Neuronal stem cell (in vitro differentiated cells): ENCODE data around the gene MED25.

Experiments
- DNase-seq: peaks from one replicate; pipeline ENCODE4 v3.0.0-alpha.2; 2013; ENCODE audit warnings: low spot score
- H2AFZ ChIP-seq: one replicate; pipeline ENCODE4 v1.6.1; 2013; ENCODE audit warnings: mild to moderate bottlenecking, low read length, inconsistent platforms
- H2AK5ac ChIP-seq: 2 replicates; pipeline ENCODE4 v1.6.1; 2013; ENCODE audit warnings: low read depth, mild to moderate bottlenecking, inconsistent platforms, low read length, moderate library complexity, mixed read lengths
- H2BK120ac ChIP-seq: 2 replicates; pipeline ENCODE4 v1.6.1; 2013; ENCODE audit warnings: low read depth, mild to moderate bottlenecking, inconsistent platforms, low read length, moderate library complexity, mixed read lengths
- H2BK12ac ChIP-seq: one replicate; pipeline ENCODE4 v1.6.1; 2013; ENCODE audit warnings: low read length, inconsistent platforms
- H2BK15ac ChIP-seq: 2 replicates; pipeline ENCODE4 v1.6.1; 2013; ENCODE audit warnings: mild to moderate bottlenecking, low read length, inconsistent platforms, mixed read lengths
- H2BK5ac ChIP-seq: one replicate; pipeline ENCODE4 v1.6.1; 2013; ENCODE audit warnings: inconsistent platforms, mild to moderate bottlenecking, low read length, moderate library complexity
- H3K14ac ChIP-seq: one replicate; pipeline ENCODE4 v1.6.1; 2013; ENCODE audit warnings: low read length, inconsistent platforms
- H3K18ac ChIP-seq: 2 replicates; pipeline ENCODE4 v1.6.1; 2013; ENCODE audit warnings: low read length, inconsistent platforms
- H3K23ac ChIP-seq: 2 replicates; pipeline ENCODE4 v1.6.1; 2013; ENCODE audit warnings: low read depth, mild to moderate bottlenecking, mixed read lengths, low read length, inconsistent platforms; ENCODE audit not compliant: poor library complexity
- H3K27ac ChIP-seq: replicated peaks from 3 replicates; pipeline ENCODE4 v1.5.1; 2013; ENCODE audit warnings: low read length, inconsistent platforms
- H3K27me3 ChIP-seq, 3 experiments: 2 replicates each; pipeline ENCODE4 v1.6.1; 2013; ENCODE audit warnings: low read length in 3 of 3, mild to moderate bottlenecking in 2 of 3, inconsistent platforms in 1 of 3, low read depth in 1 of 3, mixed read lengths in 1 of 3, moderate library complexity in 1 of 3; ENCODE audit not compliant: control insufficient read depth in 3 of 3, insufficient read depth in 3 of 3
- H3K36me3 ChIP-seq, 2 donors: replicated peaks in 1 of 2; 2 replicates each; pipeline ENCODE4 v1.6.1; 2013; ENCODE audit warnings: low read length in 2 of 2; ENCODE audit not compliant: control insufficient read depth in 2 of 2, insufficient read depth in 2 of 2
- H3K4ac ChIP-seq: 2 replicates; pipeline ENCODE4 v1.6.1; 2013; ENCODE audit warnings: inconsistent platforms, mild to moderate bottlenecking, low read length, moderate library complexity
- H3K4me1 ChIP-seq, 2 donors: 1 replicate in 1 of 2; 2 replicates in 1 of 2; pipeline ENCODE4 v1.6.1; 2013; ENCODE audit warnings: low read length in 2 of 2, low read depth in 1 of 2; ENCODE audit not compliant: control insufficient read depth in 2 of 2, insufficient read depth in 1 of 2
- H3K4me2 ChIP-seq: one replicate; pipeline ENCODE4 v1.6.1; 2013; ENCODE audit warnings: mild to moderate bottlenecking, low read length, inconsistent platforms; ENCODE audit not compliant: insufficient read depth, poor library complexity, severe bottlenecking
- H3K4me3 ChIP-seq, 2 donors: 2 replicates each; pipeline ENCODE4 v1.5.1; 2013; ENCODE audit warnings: low read length in 2 of 2, mild to moderate bottlenecking in 2 of 2, inconsistent platforms in 1 of 2, moderate library complexity in 1 of 2
- H3K79me1 ChIP-seq: one replicate; pipeline ENCODE4 v1.6.1; 2013; ENCODE audit warnings: low read depth, mild to moderate bottlenecking, inconsistent platforms, low read length, moderate library complexity
- H3K9ac ChIP-seq: one replicate; pipeline ENCODE4 v1.6.1; 2013; ENCODE audit warnings: mild to moderate bottlenecking, low read depth, low read length, inconsistent platforms; ENCODE audit not compliant: poor library complexity
- H3K9me3 ChIP-seq, 2 donors: replicated peaks in 1 of 2; 2 replicates each; pipeline versions ENCODE3 to v1.6.1; 2013; ENCODE audit warnings: low read length in 2 of 2, mild to moderate bottlenecking in 2 of 2, inconsistent platforms in 1 of 2, low read depth in 1 of 2, mixed read lengths in 1 of 2, moderate library complexity in 1 of 2; ENCODE audit not compliant: control insufficient read depth in 2 of 2, insufficient read depth in 1 of 2
- H4K8ac ChIP-seq: one replicate; pipeline ENCODE4 v1.6.1; 2013; ENCODE audit warnings: low read depth, mild to moderate bottlenecking, inconsistent platforms, low read length, moderate library complexity
- H4K91ac ChIP-seq: one replicate; pipeline ENCODE4 v1.6.1; 2013; ENCODE audit warnings: low read length, low read depth, mild to moderate bottlenecking, inconsistent platforms; ENCODE audit not compliant: poor library complexity
- WGBS, 2 donors: extraction: QIAGEN DNeasy Blood & Tissue Kit; methylation state at CpG; one replicate each; pipeline ENCODE4 v1.1.7; 2013; ENCODE audit warnings: missing lambda C conversion rate in 2 of 2, mixed read lengths in 1 of 2; ENCODE audit not compliant: insufficient read length in 2 of 2, insufficient replicate concordance in 1 of 2; ENCODE audit errors: extremely low coverage in 2 of 2; 5-methylcytosine and 5-hydroxymethylcytosine counted together

Gene MED25

DNA sequence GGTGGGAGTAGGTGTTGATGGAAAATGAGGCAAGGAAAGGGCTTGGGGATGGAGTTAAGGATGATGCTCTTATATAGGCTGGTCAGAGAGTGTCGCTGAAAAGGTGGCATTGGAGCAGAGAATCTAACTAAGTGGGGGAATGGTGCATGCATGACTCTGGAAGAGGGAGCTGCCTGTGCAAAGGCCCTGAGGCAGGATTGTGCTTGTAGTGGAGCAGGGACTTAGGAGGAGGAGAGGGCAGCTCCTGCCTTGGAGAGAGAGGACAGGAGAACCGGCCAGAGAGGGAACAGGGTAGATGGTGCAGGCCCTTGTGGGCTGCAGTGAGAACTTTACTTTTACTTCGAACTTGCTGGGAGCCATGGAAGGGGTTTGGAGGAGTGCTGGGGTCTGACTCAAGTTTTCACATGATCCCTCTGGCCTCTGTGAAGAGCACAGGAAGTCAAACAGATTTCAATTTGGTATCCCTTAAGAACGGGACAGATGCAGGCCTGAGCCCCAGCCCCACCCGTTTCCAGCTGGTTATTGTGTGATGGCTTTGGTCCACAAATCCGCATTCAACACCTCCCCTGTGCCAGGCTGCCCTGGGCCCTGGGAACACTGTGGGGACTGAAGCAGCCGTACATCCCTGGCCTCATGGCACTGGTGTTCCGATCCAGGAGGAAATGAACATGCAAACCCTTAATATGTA, 44.3 kb upstream of the MED25 start:
- DNase-seq = no peak
- Histone ChIP-seq H2BK5ac (no peak overlapping the region), H4K91ac (no peak overlapping the region), H2BK120ac (no peak overlapping the region), H3K4me3 (no peak overlapping the region), H3K9ac (no peak overlapping the region), H3K79me1 (peaks cover 17% of the 10 kb centered on the region), H2AFZ (no peak overlapping the region), H3K27me3 (no peaks in the 10 kb centered on the region), H3K4ac (no peak overlapping the region), H3K9me3 (no peaks in the 10 kb centered on the region), H2BK15ac (no peak overlapping the region), H4K8ac (peak overlapping the region; percentile 48), H2BK12ac (no peak overlapping the region), H3K36me3 (peaks cover 4 to 32% of the 10 kb centered on the region in 2 donors), H3K4me2 (peak overlapping the region; percentile 25), H3K14ac (no peak overlapping the region), H3K18ac (no peak overlapping the region), H3K27ac (no peak overlapping the region), H3K4me1 (no peaks in the 10 kb centered on the region), H2AK5ac (no peak overlapping the region), H3K23ac (no peak overlapping the region)
- WGBS, 2 donors = no CpG with 5 or more reads among the region's 8 CpGs

DNA sequence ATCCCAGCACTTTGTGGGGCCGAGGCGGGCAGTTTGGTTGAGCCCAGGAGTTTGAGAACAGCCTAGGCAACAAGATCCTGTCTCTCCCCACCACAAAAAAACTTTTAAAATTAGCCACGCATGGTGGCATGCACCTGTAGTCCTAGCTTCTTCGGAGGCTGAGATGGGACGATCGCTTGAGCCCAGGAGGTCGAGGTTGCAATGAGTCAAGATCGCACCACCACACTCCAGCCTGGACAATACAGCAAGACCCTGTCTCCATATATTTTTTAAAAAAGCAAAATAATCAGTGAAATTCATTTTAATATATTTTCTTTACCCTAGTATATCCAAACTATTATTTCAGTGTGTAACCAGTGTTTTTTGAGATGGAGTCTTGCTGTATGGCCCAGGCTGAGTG, 43.1 kb upstream of the MED25 start:
- Histone ChIP-seq H3K4me1 (no peaks in the 10 kb centered on the region), H2BK15ac (no peak overlapping the region), H3K4me2 (no peak overlapping the region), H2AFZ (no peak overlapping the region), H2BK12ac (no peak overlapping the region), H3K4me3 (no peak overlapping the region), H4K8ac (no peak overlapping the region), H4K91ac (no peak overlapping the region), H3K14ac (no peak overlapping the region), H3K23ac (no peak overlapping the region), H2BK120ac (no peak overlapping the region), H3K9ac (no peak overlapping the region), H3K27ac (no peak overlapping the region), H3K79me1 (peaks cover 17% of the 10 kb centered on the region), H2AK5ac (no peak overlapping the region), H3K36me3 (peaks cover 4 to 36% of the 10 kb centered on the region in 2 donors), H3K27me3 (no peaks in the 10 kb centered on the region), H3K4ac (no peak overlapping the region), H2BK5ac (no peak overlapping the region), H3K9me3 (no peaks in the 10 kb centered on the region), H3K18ac (no peak overlapping the region)
- DNase-seq = no peak
- no CpG with 5 or more reads among the region's 8 CpGs for WGBS, 2 donors

DNA sequence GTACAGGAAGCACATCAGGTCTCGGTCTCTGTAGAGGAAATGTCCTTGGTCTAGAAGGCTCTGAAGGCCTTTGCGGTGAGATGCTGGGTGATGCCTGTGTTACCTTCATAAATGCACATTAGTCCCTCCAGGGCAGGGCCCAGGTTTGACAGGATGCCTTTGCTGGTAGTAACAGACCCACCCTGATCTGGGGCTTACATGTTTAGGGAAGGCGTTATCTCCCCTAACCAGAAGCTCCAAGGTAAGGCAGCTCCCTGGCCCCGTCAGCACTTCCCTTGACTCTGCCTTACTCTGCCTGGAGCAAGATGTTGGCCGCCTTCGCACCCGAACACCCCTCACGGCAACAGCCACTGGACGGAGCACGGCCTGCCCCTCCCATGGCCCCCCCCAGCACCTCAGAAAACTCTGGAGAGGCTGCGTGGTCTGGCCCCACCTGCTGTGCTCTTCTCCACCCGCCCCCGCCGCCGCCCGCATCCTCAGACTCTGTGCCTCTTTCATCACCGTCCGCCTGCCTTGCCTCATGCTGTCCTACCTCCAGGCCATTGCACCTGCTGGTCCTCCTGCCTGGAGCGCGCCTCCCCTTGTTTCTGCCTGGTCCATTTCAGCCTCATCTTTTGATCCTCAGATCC, 42.2 kb upstream of the MED25 start:
- Histone ChIP-seq H3K4ac (no peak overlapping the region), H3K4me2 (no peak overlapping the region), H2AK5ac (no peak overlapping the region), H3K14ac (no peak overlapping the region), H3K27ac (no peak overlapping the region), H2AFZ (no peak overlapping the region), H3K27me3 (no peaks in the 10 kb centered on the region), H2BK120ac (no peak overlapping the region), H4K8ac (no peak overlapping the region), H4K91ac (no peak overlapping the region), H2BK5ac (peak overlapping the region; percentile 11), H3K23ac (peak overlapping the region; percentile 22), H3K79me1 (peaks cover 14% of the 10 kb centered on the region), H3K36me3 (peaks cover 4 to 30% of the 10 kb centered on the region in 2 donors), H3K4me1 (no peaks in the 10 kb centered on the region), H3K18ac (no peak overlapping the region), H2BK12ac (no peak overlapping the region), H2BK15ac (no peak overlapping the region), H3K4me3 (no peak overlapping the region), H3K9me3 (no peaks in the 10 kb centered on the region), H3K9ac (peak overlapping the region; percentile 7)
- no CpG with 5 or more reads among the region's 20 CpGs for whole genome bisulfite sequencing, 2 donors
- DNase-seq = no peak

DNA sequence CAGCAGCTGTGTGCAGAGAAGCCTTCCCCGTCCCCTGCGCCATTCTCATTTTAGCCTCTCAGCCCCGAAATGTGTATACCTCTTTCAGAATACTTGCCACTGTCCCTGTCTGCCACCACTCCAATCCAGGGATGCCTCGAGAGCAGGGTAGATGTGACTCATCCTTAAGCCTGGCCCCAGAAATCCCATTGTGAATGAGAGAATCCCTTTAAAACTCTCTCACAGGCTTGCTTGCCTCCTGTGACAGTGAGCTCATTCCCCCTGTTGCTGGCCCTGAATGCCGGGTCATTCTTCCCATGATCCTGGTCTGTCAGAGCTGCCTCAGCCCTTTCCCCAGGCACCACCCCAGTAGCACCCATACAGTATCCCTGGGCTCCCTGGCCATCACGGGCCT, 41.7 kb upstream of the MED25 start:
- Histone ChIP-seq H3K9me3 (no peaks in the 10 kb centered on the region), H2BK5ac (peak overlapping the region; percentile 11)

More for the DNA sequence above, 41.7 kb upstream of the MED25 start:
- no peak overlapping the region for H3K4me3 ChIP-seq
- H3K36me3 ChIP-seq = peaks cover 4 to 31% of the 10 kb centered on the region in 2 donors
- no peak overlapping the region for H2BK15ac ChIP-seq
- H2AFZ ChIP-seq = no peak overlapping the region
- no peak overlapping the region for H3K14ac ChIP-seq
- H3K9ac ChIP-seq = no peak overlapping the region
- H4K8ac ChIP-seq = no peak overlapping the region
- no peaks in the 10 kb centered on the region for H3K27me3 ChIP-seq
- no peak overlapping the region for H4K91ac ChIP-seq
- peak overlapping the region; percentile 22 for H3K23ac ChIP-seq
- no peak overlapping the region for H3K18ac ChIP-seq
- no peak for DNase-seq
- no CpG with 5 or more reads among the region's 6 CpGs for WGBS, 2 donors
- H2BK12ac ChIP-seq = no peak overlapping the region
- H3K4me1 ChIP-seq = no peaks in the 10 kb centered on the region
- no peak overlapping the region for H3K27ac ChIP-seq
- no peak overlapping the region for H3K4ac ChIP-seq
- H3K79me1 ChIP-seq = peaks cover 14% of the 10 kb centered on the region
- H3K4me2 ChIP-seq = no peak overlapping the region
- no peak overlapping the region for H2BK120ac ChIP-seq
- H2AK5ac ChIP-seq = no peak overlapping the region
